Progenitor cell of endocrine pancreas (in vitro differentiated cells): ENCODE measurements around the gene DDN. TPM values are rescaled to one million over a fixed set of nuclear protein-coding genes. Genes with fewer than 3 reads are reported as not detected.

Experiments
- DNase-seq: peaks from one replicate; pipeline ENCODE4 v3.0.0; 2021; ENCODE audit warnings: low spot score; ENCODE audit not compliant: unreplicated experiment
- H3K27ac Mint-ChIP-seq: 2 replicates; pipeline ENCODE4 v1.8.0; 2021; ENCODE audit warnings: mild to moderate bottlenecking, moderate library complexity, mixed read lengths
- H3K27me3 Mint-ChIP-seq: 2 replicates; pipeline ENCODE4 v1.8.0; 2021; ENCODE audit warnings: mixed read lengths
- H3K36me3 Mint-ChIP-seq: 2 replicates; pipeline ENCODE4 v1.8.0; 2022; ENCODE audit warnings: mixed read lengths; ENCODE audit not compliant: insufficient read depth
- H3K4me1 Mint-ChIP-seq: 2 replicates; pipeline ENCODE4 v1.8.0; 2021; ENCODE audit warnings: low read depth, mixed read lengths
- H3K4me3 Mint-ChIP-seq: 2 replicates; pipeline ENCODE4 v1.8.0; 2021; ENCODE audit warnings: low read depth, mild to moderate bottlenecking, moderate library complexity, mixed read lengths
- H3K9me3 Mint-ChIP-seq: 2 replicates; pipeline ENCODE4 v1.8.0; 2021; ENCODE audit warnings: low read depth, mixed read lengths
- total RNA-seq: library from RNA; stranded (reverse); gene quantifications from 2 replicates; pipeline ENCODE4 v1.2.1, GENCODE V29; 2021
- TF ChIP-seq, protein P1 (sequence below): fragments of 200-600 bp; sonication (generic); IDR thresholded peaks from one replicate; pipeline ENCODE4 v1.5.0; 2021; ENCODE audit warnings: antibody characterized with exemption, mild to moderate bottlenecking; ENCODE audit not compliant: unreplicated experiment

The DDN gene
- total RNA-seq, 1 donor from 2014 or later = 0.57 TPM

DNA sequence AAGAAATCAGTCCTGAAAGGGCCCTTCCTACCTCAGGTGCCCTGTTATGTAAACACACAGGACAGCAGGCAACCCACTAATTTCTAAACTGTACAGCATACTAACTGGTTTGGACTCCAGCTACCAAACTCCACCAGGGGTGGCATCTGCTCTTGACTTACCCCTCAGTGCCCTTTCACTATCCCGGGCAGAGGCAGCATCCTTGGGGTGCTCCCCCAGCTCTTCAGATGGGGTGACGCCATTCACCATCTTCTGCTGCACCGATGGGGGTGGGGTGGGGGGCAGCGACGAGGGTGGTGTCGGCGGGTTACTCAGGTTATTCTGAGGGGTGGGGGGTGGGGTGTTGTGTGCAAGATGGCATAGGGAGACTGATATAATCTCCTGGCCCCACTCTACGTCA lies 30.9 kb upstream of the DDN start:
- no peaks in the 10 kb centered on the region for H3K4me1 Mint-ChIP-seq
- H3K27me3 Mint-ChIP-seq = no peaks in the 10 kb centered on the region
- H3K36me3 Mint-ChIP-seq = peaks cover 13% of the 10 kb centered on the region
- DNase-seq = no peak
- TF ChIP-seq, protein P1, sequence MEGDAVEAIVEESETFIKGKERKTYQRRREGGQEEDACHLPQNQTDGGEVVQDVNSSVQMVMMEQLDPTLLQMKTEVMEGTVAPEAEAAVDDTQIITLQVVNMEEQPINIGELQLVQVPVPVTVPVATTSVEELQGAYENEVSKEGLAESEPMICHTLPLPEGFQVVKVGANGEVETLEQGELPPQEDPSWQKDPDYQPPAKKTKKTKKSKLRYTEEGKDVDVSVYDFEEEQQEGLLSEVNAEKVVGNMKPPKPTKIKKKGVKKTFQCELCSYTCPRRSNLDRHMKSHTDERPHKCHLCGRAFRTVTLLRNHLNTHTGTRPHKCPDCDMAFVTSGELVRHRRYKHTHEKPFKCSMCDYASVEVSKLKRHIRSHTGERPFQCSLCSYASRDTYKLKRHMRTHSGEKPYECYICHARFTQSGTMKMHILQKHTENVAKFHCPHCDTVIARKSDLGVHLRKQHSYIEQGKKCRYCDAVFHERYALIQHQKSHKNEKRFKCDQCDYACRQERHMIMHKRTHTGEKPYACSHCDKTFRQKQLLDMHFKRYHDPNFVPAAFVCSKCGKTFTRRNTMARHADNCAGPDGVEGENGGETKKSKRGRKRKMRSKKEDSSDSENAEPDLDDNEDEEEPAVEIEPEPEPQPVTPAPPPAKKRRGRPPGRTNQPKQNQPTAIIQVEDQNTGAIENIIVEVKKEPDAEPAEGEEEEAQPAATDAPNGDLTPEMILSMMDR = no peak
- no peak overlapping the region for H3K4me3 Mint-ChIP-seq
- H3K27ac Mint-ChIP-seq = no peak overlapping the region
- H3K9me3 Mint-ChIP-seq = no peaks in the 10 kb centered on the region

DNA sequence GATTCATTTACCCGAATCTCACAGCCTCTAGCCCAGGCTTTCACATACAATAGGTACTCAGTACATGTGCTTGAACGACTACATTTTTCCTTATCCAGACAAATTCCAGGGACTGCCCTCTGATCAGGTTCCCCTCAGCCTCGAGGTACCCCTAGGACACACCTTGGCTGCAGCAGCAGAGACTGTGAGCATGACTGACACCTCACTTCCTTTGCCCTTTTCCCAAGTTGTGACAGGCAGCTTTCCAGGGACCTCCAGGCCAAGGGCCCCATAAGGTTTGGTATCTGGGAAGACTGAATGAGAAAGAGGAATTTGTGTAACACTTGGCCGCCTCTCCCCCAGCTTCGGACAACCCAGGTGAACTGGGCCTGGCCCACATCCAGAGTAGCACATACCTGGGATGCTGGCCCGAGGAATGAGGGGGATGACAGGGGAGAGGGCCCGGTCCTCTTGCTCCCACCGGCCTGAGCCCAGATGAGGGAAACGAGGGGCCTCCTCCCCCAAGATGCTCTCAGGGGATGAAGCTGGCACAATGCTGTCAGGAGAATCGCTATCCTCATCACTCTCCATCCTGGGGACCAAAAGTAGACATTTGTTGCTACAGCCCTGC lies 29.6 kb upstream of the DDN start:
- no peak overlapping the region for H3K27ac Mint-ChIP-seq
- H3K9me3 Mint-ChIP-seq = no peaks in the 10 kb centered on the region
- TF ChIP-seq, protein P1 = no peak
- H3K27me3 Mint-ChIP-seq = no peaks in the 10 kb centered on the region
- DNase-seq = no peak
- H3K36me3 Mint-ChIP-seq = peaks cover 12% of the 10 kb centered on the region
- no peak overlapping the region for H3K4me3 Mint-ChIP-seq
- no peaks in the 10 kb centered on the region for H3K4me1 Mint-ChIP-seq

DNA sequence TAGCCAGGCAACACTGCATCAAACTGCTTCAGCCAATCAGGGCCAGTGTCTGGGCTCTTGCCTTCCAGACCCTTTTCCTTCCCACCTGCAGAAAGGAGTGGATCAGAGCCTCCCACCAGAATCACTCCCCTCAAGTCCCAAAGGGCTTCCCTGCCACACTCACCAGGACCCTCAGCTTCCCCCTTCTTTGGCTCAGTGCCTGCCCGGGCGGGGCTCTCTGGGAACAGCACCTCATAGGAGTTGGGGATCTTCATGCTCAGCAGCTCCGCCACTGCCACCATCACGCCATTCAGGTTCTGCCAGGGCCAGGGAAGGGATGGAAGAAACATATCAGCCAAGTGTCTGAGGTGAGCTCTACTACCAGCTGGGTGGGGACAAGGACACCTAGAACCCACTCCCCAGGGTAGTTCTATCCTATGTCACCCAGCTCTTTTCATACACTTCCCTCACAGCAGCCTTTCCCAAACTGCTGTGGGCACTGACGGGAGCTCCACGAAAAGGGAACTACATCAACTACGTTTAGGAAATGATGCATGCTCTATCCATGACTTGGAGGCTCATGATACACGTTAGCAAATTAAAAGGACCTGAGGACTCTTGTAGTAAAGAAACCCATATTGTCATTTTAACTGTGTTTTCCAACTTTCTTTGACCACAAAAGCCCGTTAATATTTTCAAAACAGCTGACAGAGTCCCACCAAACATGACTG lies 28.8 kb upstream of the DDN start:
- H3K27ac Mint-ChIP-seq = no peak overlapping the region
- no peak for DNase-seq
- H3K4me3 Mint-ChIP-seq = no peak overlapping the region
- H3K27me3 Mint-ChIP-seq = no peaks in the 10 kb centered on the region
- peaks cover 13% of the 10 kb centered on the region for H3K36me3 Mint-ChIP-seq
- H3K4me1 Mint-ChIP-seq = no peaks in the 10 kb centered on the region
- TF ChIP-seq, protein P1 = no peak
- H3K9me3 Mint-ChIP-seq = no peaks in the 10 kb centered on the region

DNA sequence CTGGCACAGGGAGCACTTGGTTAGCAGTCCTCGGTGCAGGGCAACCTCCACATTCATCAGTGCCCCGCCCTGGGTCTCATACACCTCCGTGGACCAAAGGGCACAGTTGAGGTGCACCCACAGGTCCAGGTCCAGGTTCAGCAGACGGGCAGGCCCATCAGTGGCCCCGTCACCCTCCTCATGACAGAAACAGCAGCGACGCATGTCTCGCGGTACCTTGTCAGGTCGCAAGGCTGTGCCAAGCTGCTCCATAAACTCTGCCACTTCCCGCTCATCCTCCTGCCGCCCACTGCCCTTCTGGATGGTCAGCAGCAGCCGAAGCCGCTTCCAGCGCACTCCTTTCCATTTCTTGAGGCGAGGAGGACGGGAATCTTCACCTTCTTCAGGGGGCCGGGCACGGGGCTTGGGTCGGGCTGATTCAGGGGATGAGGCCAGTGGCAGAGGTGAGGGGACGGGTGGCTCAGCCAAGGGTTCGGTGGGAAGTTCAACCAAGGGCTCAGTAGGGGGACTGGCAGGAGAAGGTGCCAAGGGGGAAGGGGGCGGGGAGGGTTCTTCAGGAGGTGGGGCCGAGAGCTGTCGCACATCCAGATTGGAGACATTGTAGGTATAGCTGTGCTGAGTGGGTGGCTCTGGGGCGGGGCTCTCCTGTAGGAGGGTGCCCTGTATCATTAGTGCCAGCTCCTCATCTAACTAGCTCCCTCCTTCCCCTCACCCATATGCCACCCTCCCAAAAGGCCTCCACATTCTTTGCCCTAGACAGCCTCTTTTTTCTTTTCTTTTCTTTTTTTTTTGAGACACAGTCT lies 27.7 kb upstream of the DDN start:
- H3K36me3 Mint-ChIP-seq = peaks cover 18% of the 10 kb centered on the region
- H3K4me3 Mint-ChIP-seq = no peak overlapping the region
- no peak for DNase-seq
- TF ChIP-seq, protein P1 = no peak
- no peaks in the 10 kb centered on the region for H3K4me1 Mint-ChIP-seq
- no peak overlapping the region for H3K27ac Mint-ChIP-seq
- no peaks in the 10 kb centered on the region for H3K27me3 Mint-ChIP-seq
- H3K9me3 Mint-ChIP-seq = no peaks in the 10 kb centered on the region

DNA sequence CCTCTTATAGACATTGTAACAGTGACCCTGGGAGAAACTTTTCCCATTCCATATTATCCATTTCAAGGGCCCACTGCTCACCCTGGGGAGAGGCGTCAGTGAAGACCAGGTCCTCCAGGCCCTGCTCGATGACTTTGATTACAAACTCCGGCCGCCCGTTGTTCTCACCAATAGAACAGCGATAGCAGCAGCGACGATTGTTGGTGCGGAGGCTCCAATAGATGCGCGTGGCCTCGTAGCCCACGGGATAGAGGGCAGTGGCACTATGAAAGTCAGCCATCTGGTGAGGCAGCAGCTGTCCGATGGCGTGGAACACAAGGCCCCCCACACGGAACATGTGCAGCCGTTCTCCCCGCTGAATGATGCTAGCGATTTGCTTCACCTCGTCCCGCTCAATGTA lies 26.9 kb upstream of the DDN start:
- no peaks in the 10 kb centered on the region for H3K4me1 Mint-ChIP-seq
- H3K36me3 Mint-ChIP-seq = peaks cover 19% of the 10 kb centered on the region
- no peaks in the 10 kb centered on the region for H3K9me3 Mint-ChIP-seq
- H3K27me3 Mint-ChIP-seq = no peaks in the 10 kb centered on the region
- TF ChIP-seq, protein P1 = no peak
- no peak overlapping the region for H3K4me3 Mint-ChIP-seq
- DNase-seq = no peak
- H3K27ac Mint-ChIP-seq = no peak overlapping the region
